ENCODE results near the gene ZDHHC14.
"Not testable (repeated sequence)": the region's sequence is repeated elsewhere in the genome, so short reads cannot be mapped to it uniquely, and the experiment has no call there.

The ZDHHC14 gene

GRCh38 chr6:157408427-157408826, 27.4 kb downstream of the ZDHHC14 start:
- not testable (repeated sequence) for DNase-seq

- DNase-seq, result no peak
Observed at GRCh38 chr6:157410045-157410444, 29.1 kb downstream of the ZDHHC14 start.

- DNase-seq, result no peak
Observed at GRCh38 chr6:157411368-157411767, 30.4 kb downstream of the ZDHHC14 start.

- DNase-seq, result no peak
Observed at GRCh38 chr6:157412791-157413190, 31.8 kb downstream of the ZDHHC14 start.

GRCh38 chr6:157420497-157420896, 39.5 kb downstream of the ZDHHC14 start:
- DNase-seq, result no peak

GRCh38 chr6:157424491-157425020, 43.6 kb downstream of the ZDHHC14 start:
- DNase-seq, result no peak

GRCh38 chr6:157427969-157428368, 47.0 kb downstream of the ZDHHC14 start:
- no peak for DNase-seq

- no peak for DNase-seq
Observed at GRCh38 chr6:157428427-157429202, 47.6 kb downstream of the ZDHHC14 start.

- no peak for DNase-seq
Observed at GRCh38 chr6:157429248-157429647, 48.3 kb downstream of the ZDHHC14 start.

- no peak for DNase-seq
Observed at GRCh38 chr6:157430834-157431233, 49.8 kb downstream of the ZDHHC14 start.

- DNase-seq, result no peak
Observed at GRCh38 chr6:157432231-157432891, 51.4 kb downstream of the ZDHHC14 start.

- DNase-seq, result no peak
Observed at GRCh38 chr6:157432892-157433265, 51.9 kb downstream of the ZDHHC14 start.

GRCh38 chr6:157433678-157434081, 52.7 kb downstream of the ZDHHC14 start:
- no peak for DNase-seq

GRCh38 chr6:157434349-157435033, 53.5 kb downstream of the ZDHHC14 start:
- peak in 1 of 2 donors; percentile 40 for DNase-seq

GRCh38 chr6:157436219-157436943, 55.4 kb downstream of the ZDHHC14 start:
- peak in 1 of 2 donors; percentile 32 for DNase-seq

- no peak for DNase-seq
Observed at GRCh38 chr6:157436944-157437336, 56.0 kb downstream of the ZDHHC14 start.

GRCh38 chr6:157438611-157439111, 57.7 kb downstream of the ZDHHC14 start:
- no peak for DNase-seq

- no peak for DNase-seq
Observed at GRCh38 chr6:157440171-157440570, 59.2 kb downstream of the ZDHHC14 start.

GRCh38 chr6:157442291-157442690, 61.3 kb downstream of the ZDHHC14 start:
- no peak for DNase-seq

GRCh38 chr6:157443066-157443800, 62.2 kb downstream of the ZDHHC14 start:
- no peak for DNase-seq

GRCh38 chr6:157445277-157446009, 64.5 kb downstream of the ZDHHC14 start:
- no peak for DNase-seq
